B cell (primary cell): ENCODE measurements around the gene FOXK1. TPM values are rescaled to one million over a fixed set of nuclear protein-coding genes. Genes with fewer than 3 reads are reported as not detected.

ENCODE experiments used
- ATAC-seq: fragments of 200-7000 bp; cut with Tn5 transposase; one replicate; pipeline ENCODE4 v1.10.0; 2021; ENCODE audit warnings: low read depth, mild to moderate bottlenecking, moderate number of reproducible peaks, moderate library complexity
- CTCF ChIA-PET: fragments of 350-600 bp; sonication (Branson Sonifier 250); formaldehyde crosslinking; loops from one replicate; lab custom pipeline; 2021; ENCODE audit warnings: antibody characterized with exemption, inconsistent platforms; lab: Charles Lee
- POLR2A ChIA-PET: fragments of 350-600 bp; sonication (Branson Sonifier 250); formaldehyde crosslinking; loops from one replicate; lab custom pipeline; 2021; ENCODE audit warnings: antibody characterized with exemption; lab: Charles Lee
- DNase-seq: peaks from one replicate; pipeline ENCODE4 v3.0.0; 2013
- H2AFZ ChIP-seq: 2 replicates; pipeline ENCODE4 v1.6.1; 2012; ENCODE audit warnings: mild to moderate bottlenecking, low read depth, low read length; ENCODE audit not compliant: insufficient read depth, poor library complexity, severe bottlenecking
- H3K27ac ChIP-seq, 2 donors: 1 replicate in 1 of 2; 2 replicates in 1 of 2; pipeline ENCODE4 v1.5.1; 2012 to 2013; ENCODE audit warnings: low read length in 2 of 2, mild to moderate bottlenecking in 2 of 2, moderate library complexity in 1 of 2
- H3K27me3 ChIP-seq, 4 experiments: fragments of 200-600 bp in 1 of 4; sonication (generic) in 1 of 4; replicated peaks in 1 of 4; 1 replicate in 2 of 4; 2 replicates in 2 of 4; pipeline versions ENCODE4 v1.6.1 to v1.7.0; 2013 to 2016; ENCODE audit warnings: low read length in 3 of 4, mild to moderate bottlenecking in 2 of 4, mixed read lengths in 1 of 4, moderate library complexity in 1 of 4; ENCODE audit not compliant: insufficient read depth in 4 of 4, control insufficient read depth in 3 of 4; ENCODE audit errors: control extremely low read depth in 1 of 4
- H3K36me3 ChIP-seq, 2 experiments: replicated peaks in 1 of 2; 1 replicate in 1 of 2; 2 replicates in 1 of 2; pipeline versions ENCODE4 v1.6.1 to v1.7.1; 2013; ENCODE audit warnings: low read length in 1 of 2; ENCODE audit not compliant: insufficient read depth in 2 of 2, control insufficient read depth in 1 of 2; ENCODE audit errors: control extremely low read depth in 1 of 2, extremely low read depth in 1 of 2
- H3K4me1 ChIP-seq, 2 donors: fragments of 200-600 bp in 1 of 2; sonication (generic) in 1 of 2; 1 replicate in 1 of 2; 2 replicates in 1 of 2; pipeline versions ENCODE4 v1.5.1 to v1.6.1; 2013 to 2017; ENCODE audit warnings: low read length in 2 of 2; ENCODE audit not compliant: control insufficient read depth in 2 of 2, insufficient read depth in 2 of 2
- H3K4me2 ChIP-seq: replicated peaks from 2 replicates; pipeline ENCODE3; 2012; ENCODE audit warnings: mild to moderate bottlenecking, low read depth, low read length; ENCODE audit not compliant: poor library complexity, severe bottlenecking
- H3K4me3 ChIP-seq, 5 experiments: fragments of 200-600 bp in 1 of 5; sonication (generic) in 1 of 5; 1 replicate in 3 of 5; 2 replicates in 2 of 5; pipeline versions ENCODE4 v1.5.1 to v1.7.0; 2011 to 2016; ENCODE audit warnings: low read length in 4 of 5, mild to moderate bottlenecking in 4 of 5, low read depth in 2 of 5, control low read depth in 1 of 5, moderate library complexity in 1 of 5; ENCODE audit not compliant: insufficient read depth in 1 of 5; ENCODE audit errors: control extremely low read depth in 1 of 5, extremely low read depth in 1 of 5
- H3K79me2 ChIP-seq: fragments of 200-600 bp; sonication (generic); one replicate; pipeline ENCODE4 v1.6.0; 2016; ENCODE audit warnings: low read length; ENCODE audit not compliant: control insufficient read depth, insufficient read depth
- H3K9ac ChIP-seq: fragments of 200-600 bp; sonication (generic); 2 replicates; pipeline ENCODE4 v1.6.1; 2017; ENCODE audit warnings: mild to moderate bottlenecking, low read length, moderate library complexity
- H3K9me3 ChIP-seq, 3 donors: one replicate each; pipeline versions ENCODE4 v1.6.1 to v1.7.1; 2013; ENCODE audit warnings: low read length in 2 of 3; ENCODE audit not compliant: control insufficient read depth in 2 of 3, insufficient read depth in 1 of 3; ENCODE audit errors: control extremely low read depth in 1 of 3
- H4K20me1 ChIP-seq: 2 replicates; pipeline ENCODE4 v1.6.0; 2012; ENCODE audit warnings: mild to moderate bottlenecking, low read length; ENCODE audit not compliant: insufficient read depth, control insufficient read depth, poor library complexity, severe bottlenecking
- H3K27ac Mint-ChIP-seq: one replicate; pipeline ENCODE4 v1.8.0; 2021; ENCODE audit warnings: mixed read lengths
- H3K27me3 Mint-ChIP-seq: one replicate; pipeline ENCODE4 v1.8.0; 2021; ENCODE audit warnings: mixed read lengths
- H3K4me1 Mint-ChIP-seq: one replicate; pipeline ENCODE4 v1.8.0; 2021; ENCODE audit warnings: mixed read lengths
- H3K4me3 Mint-ChIP-seq: one replicate; pipeline ENCODE4 v1.8.0; 2021; ENCODE audit warnings: mixed read lengths
- H3K9me3 Mint-ChIP-seq: one replicate; pipeline ENCODE4 v1.8.0; 2022; ENCODE audit warnings: mixed read lengths; ENCODE audit not compliant: insufficient read depth
- CTCF ChIP-seq: fragments of 200-600 bp; IDR thresholded peaks from one replicate; pipeline ENCODE4 v1.8.0; 2022; ENCODE audit warnings: antibody characterized with exemption, mild to moderate bottlenecking
- EZH2 ChIP-seq: IDR thresholded peaks from 2 replicates; pipeline ENCODE4 v1.6.1; 2012; ENCODE audit warnings: borderline replicate concordance, low read depth, mild to moderate bottlenecking, moderate library complexity, low read length; ENCODE audit not compliant: insufficient read depth, poor library complexity, severe bottlenecking
- WGBS: methylation state at CpG from one replicate; pipeline ENCODE4 v1.1.5; 2013; ENCODE audit warnings: missing lambda C conversion rate; ENCODE audit not compliant: insufficient coverage; 5-methylcytosine and 5-hydroxymethylcytosine counted together
- intact Hi-C: fragments of 100-400 bp; cut with micrococcal nuclease; formaldehyde crosslinking; loops from one replicate; pipeline ENCODE4 v1.10.0; 2022
- polyA plus RNA-seq: library from polyadenylated mRNA; depleted of rRNA; stranded (reverse); fragments of >200 nt; gene quantifications from 2 replicates; pipeline ENCODE4 v1.2.3, GENCODE V29; 2012
- total RNA-seq, 2 donors: library from RNA; stranded (reverse); fragments of 120-200 nt in 1 of 2; gene quantifications; 1 replicate in 1 of 2; 2 replicates in 1 of 2; pipeline versions ENCODE4 v1.2.3 to v1.2.4, GENCODE V29; 2013 to 2022

Gene FOXK1
- total and polyA plus RNA-seq, 2 donors (not counting 1 experiment from before 2014, with no cell fraction given), result 17.9 to 56.2 TPM

DNA sequence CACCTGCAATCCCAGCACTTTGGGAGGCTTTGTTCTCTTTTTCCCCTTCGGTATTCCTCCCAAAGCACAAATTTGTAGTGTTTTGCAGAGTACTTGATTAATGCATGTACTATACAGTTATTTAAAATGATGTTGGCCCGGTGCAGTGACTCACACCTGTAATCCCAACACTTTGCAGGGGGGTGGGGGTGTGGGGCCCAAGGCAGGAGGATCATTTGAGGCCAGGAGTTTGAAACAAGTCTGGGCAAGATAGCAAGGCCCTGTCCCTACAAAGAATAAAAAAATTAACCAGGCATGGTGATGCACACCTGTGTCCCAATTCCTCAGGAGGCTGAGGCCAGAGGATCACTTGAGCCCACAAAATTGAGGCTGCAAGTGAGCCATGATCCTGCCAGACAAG lies 26.8 kb upstream of the FOXK1 start:
- TF ChIP-seq CTCF (no peak), EZH2 (no peak)
- no peaks in the 10 kb centered on the region for H4K20me1 ChIP-seq
- Mint-ChIP-seq H3K4me1 (no peaks in the 10 kb centered on the region), H3K4me3 (no peak overlapping the region), H3K27ac (no peak overlapping the region), H3K27me3 (peaks cover 8% of the 10 kb centered on the region), H3K9me3 (peaks cover 4% of the 10 kb centered on the region)
- H2AFZ ChIP-seq, result no peak overlapping the region
- ATAC-seq (no peak), DNase-seq (no peak)
- H3K27me3 ChIP-seq, result no peaks in the 10 kb centered on the region
- no peaks in the 10 kb centered on the region for H3K79me2 ChIP-seq
- no peaks in the 10 kb centered on the region for H3K4me1 ChIP-seq
- no peak overlapping the region for H3K4me2 ChIP-seq
- peaks cover 0 to 18% (median 13%) of the 10 kb centered on the region in 3 donors for H3K9me3 ChIP-seq
- no peak overlapping the region for H3K9ac ChIP-seq
- intact Hi-C loops, result no loop called here
- no peak overlapping the region for H3K4me3 ChIP-seq
- no CpG with 5 or more reads among the region's 2 CpGs for WGBS
- ChIA-PET CTCF (no interaction called here), POLR2A (no interaction called here)
- no peaks in the 10 kb centered on the region for H3K36me3 ChIP-seq
- H3K27ac ChIP-seq, result no peak overlapping the region

DNA sequence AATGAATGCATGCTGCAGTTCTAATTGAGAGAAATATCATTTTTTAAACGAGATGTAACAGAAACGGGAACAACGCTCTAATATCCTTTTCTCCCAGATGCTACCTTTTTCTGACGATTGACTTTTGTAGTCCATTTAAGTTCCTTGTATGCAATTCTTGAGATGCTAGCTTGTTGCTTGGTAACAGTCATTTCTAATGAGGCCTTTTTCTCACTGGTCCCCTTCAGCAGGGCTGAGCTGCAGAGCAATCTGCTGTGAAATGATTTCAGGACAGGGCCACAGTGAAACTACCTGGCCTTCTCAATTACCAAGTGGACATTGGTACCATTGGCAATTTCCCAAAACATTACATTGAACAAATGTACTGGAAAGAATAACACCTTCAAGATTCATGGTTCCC lies 26.2 kb upstream of the FOXK1 start:
- Mint-ChIP-seq H3K27me3 (peaks cover 8% of the 10 kb centered on the region), H3K4me1 (no peaks in the 10 kb centered on the region), H3K4me3 (no peak overlapping the region), H3K9me3 (peaks cover 8% of the 10 kb centered on the region), H3K27ac (no peak overlapping the region)
- no peaks in the 10 kb centered on the region for H3K27me3 ChIP-seq
- no CpG with 5 or more reads among the region's 4 CpGs for WGBS
- peaks cover 0 to 20% (median 13%) of the 10 kb centered on the region in 3 donors for H3K9me3 ChIP-seq
- DNase-seq (no peak), ATAC-seq (no peak)
- no peaks in the 10 kb centered on the region for H4K20me1 ChIP-seq
- no peak overlapping the region for H3K4me2 ChIP-seq
- H2AFZ ChIP-seq, result no peak overlapping the region
- H3K4me3 ChIP-seq, result no peak overlapping the region
- intact Hi-C loops, result no loop called here
- H3K79me2 ChIP-seq, result no peaks in the 10 kb centered on the region
- H3K4me1 ChIP-seq, result no peaks in the 10 kb centered on the region
- H3K36me3 ChIP-seq, result no peaks in the 10 kb centered on the region
- ChIA-PET POLR2A (no interaction called here), CTCF (no interaction called here)
- TF ChIP-seq CTCF, result no peak
- no peak for TF ChIP-seq EZH2
- no peak overlapping the region for H3K9ac ChIP-seq
- H3K27ac ChIP-seq, result no peak overlapping the region
